Testis (tissue), 2 donors: ENCODE data around the gene CELF2.

Experiments
- CTCF ChIP-seq, 3 experiments: fragments of 450-650 bp in 2 of 3; fragments of 200-600 bp in 1 of 3; sonication (generic) in 1 of 3; IDR thresholded peaks; one replicate each; pipeline ENCODE4 v1.5.1; 2016 to 2019; ENCODE audit warnings: antibody characterized with exemption in 3 of 3, mild to moderate bottlenecking in 2 of 3, moderate library complexity in 1 of 3
- POLR2A ChIP-seq: fragments of 450-650 bp; IDR thresholded peaks from one replicate; pipeline ENCODE4 v1.6.1; 2017; ENCODE audit warnings: antibody characterized with exemption, mild to moderate bottlenecking, moderate library complexity

- TF ChIP-seq CTCF (IDR thresholded peaks at IDR 0.05) (no peak), POLR2A (no peak)
These were observed 2.3 kb downstream of the CELF2 start for GRCh38 chr10:11019724-11020547.
